ENCODE measurements around the gene PPP1R37.
"Not testable (repeated sequence)": the region's sequence is repeated elsewhere in the genome, so short reads cannot be mapped to it uniquely, and the experiment has no call there.

PPP1R37 gene

DNA sequence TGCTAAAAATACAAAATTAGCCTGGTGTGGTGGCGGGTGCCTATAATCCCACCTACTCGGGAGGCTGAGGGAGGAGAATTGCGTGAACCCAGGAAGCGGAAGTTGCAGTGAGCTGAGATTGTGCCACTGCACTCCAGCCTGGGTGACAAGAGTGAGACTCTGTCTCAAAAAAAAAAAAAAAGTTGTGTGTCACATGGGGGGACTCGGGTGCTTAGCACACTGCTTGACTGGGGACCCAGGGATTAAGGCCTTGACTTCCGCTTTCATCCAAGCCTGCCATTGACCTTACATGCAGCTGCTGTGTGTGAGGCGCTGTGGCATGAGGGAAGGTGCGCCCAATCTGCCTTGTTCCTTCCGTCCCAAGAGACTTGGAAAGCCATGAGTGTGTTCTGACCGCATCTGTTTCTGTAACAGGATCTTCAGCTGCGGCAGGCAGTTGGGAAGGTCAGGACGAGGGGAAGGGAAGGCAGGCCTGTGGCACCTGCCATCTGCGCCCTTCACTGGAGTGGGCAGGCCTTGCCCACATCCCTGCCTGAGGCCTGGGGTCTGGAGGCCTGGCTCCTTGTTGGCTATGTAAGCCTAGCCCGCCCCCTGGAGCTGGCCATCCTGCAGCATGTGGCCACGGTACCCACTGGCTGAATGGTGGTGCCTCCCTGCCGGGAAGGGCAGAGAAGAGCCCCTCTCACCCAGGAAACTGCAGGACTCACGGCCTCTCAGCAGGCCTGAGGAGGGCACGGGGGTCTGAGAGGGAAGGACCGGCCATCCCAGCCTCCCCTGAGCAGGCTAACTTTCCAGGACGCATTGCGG, 23.0 kb downstream of the PPP1R37 start:
- no peak overlapping the region for H3K4ac ChIP-seq (ENCODE audit: low read depth, low read length)
- H3K79me2 ChIP-seq (ENCODE audit: control insufficient read depth, insufficient read depth, low read length) = peaks cover 28% of the 10 kb centered on the region
- no peak overlapping the region for H2BK15ac ChIP-seq (replicated peaks; ENCODE audit: low read depth)
- H3K79me1 ChIP-seq (ENCODE audit: low read length) = peaks cover 38% of the 10 kb centered on the region
- H3K27ac ChIP-seq (ENCODE audit: low read depth, low read length) = no peak overlapping the region
- no peaks in the 10 kb centered on the region for H3K36me3 ChIP-seq (ENCODE audit: control insufficient read depth, insufficient read depth, low read length)
- H3K4me2 ChIP-seq (ENCODE audit: low read length) = no peak overlapping the region
- no peak overlapping the region for H2BK5ac ChIP-seq (ENCODE audit: low read length)
- H4K8ac ChIP-seq (ENCODE audit: low read depth, low read length) = no peak overlapping the region
- no peaks in the 10 kb centered on the region for H3K4me1 ChIP-seq (ENCODE audit: control insufficient read depth, low read depth, low read length)
- H4K5ac ChIP-seq (ENCODE audit: low read length) = no peak overlapping the region
- no CpG with 5 or more reads among the region's 21 CpGs for WGBS (ENCODE audit: extremely low coverage, insufficient coverage, low lambda C conversion rate)
- no peak overlapping the region for H2AK5ac ChIP-seq (ENCODE audit: low read length)
- no peak overlapping the region for H3K9ac ChIP-seq (ENCODE audit: low read length)
- no peak overlapping the region for H2BK120ac ChIP-seq (ENCODE audit: low read depth, low read length)
- no peak overlapping the region for H3K56ac ChIP-seq (ENCODE audit: low read length)
- no peak overlapping the region for H3K18ac ChIP-seq (ENCODE audit: low read length)
- DNase-seq = no peak
- H3K27me3 ChIP-seq (ENCODE audit: insufficient read depth, low read length, poor library complexity) = no peaks in the 10 kb centered on the region
- H3K23ac ChIP-seq (ENCODE audit: low read length) = no peak overlapping the region
- no peak overlapping the region for H3K4me3 ChIP-seq (ENCODE audit: low read length)

DNA sequence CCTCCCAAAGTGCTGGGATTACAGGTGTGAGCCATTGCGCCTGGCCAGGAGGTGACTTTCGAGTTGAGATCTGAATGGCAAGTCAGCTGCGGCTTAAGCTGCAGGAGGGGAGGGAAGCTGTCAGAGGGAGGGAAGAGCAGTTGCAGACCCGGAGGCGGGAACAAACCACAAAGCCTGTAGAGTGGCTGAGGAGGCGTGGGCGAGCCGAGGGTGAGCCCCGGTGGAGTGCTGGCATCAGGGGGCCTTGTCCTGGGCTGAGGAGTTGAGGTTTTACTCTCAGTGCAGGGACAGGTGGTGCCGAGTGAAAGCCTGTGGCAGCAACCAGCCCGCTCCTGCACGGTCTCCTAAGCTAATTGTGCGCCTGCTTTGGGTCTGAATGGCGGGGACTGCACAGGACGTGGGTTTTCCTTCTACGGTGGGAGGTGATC, 24.2 kb downstream of the PPP1R37 start:
- DNase-seq = no peak
- H3K56ac ChIP-seq (ENCODE audit: low read length) = no peak overlapping the region

DNA sequence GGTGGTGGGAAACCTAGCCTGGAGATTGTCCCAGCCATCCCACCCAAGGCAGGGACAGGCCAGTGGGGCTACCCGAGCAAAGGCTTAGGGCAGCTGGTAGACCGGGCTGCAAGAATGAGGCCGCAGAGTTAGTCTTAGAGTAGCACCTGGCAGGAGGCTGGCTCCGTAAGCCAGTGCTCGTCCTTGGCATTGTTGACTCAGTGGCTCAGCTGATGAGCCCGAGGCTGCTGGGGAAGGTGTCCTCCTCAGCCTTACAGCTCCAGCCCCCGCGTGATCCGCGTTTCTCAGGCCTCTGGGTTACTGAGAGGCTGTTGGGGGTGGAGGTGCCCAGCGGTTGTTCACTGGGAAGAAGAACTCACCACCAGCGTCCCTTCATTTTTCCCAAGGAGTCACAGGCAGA, 24.7 kb downstream of the PPP1R37 start:
- H3K18ac ChIP-seq (ENCODE audit: low read length) = no peak overlapping the region
- no peak for DNase-seq
- no peak overlapping the region for H3K23ac ChIP-seq (ENCODE audit: low read length)
- no peak overlapping the region for H2BK5ac ChIP-seq (ENCODE audit: low read length)
- H4K5ac ChIP-seq (ENCODE audit: low read length) = no peak overlapping the region
- WGBS (ENCODE audit: extremely low coverage, insufficient coverage, low lambda C conversion rate) = no CpG with 5 or more reads among the region's 12 CpGs
- no peaks in the 10 kb centered on the region for H3K27me3 ChIP-seq (ENCODE audit: insufficient read depth, low read length, poor library complexity)
- no peaks in the 10 kb centered on the region for H3K36me3 ChIP-seq (ENCODE audit: control insufficient read depth, insufficient read depth, low read length)
- no peaks in the 10 kb centered on the region for H3K4me1 ChIP-seq (ENCODE audit: control insufficient read depth, low read depth, low read length)
- H4K8ac ChIP-seq (ENCODE audit: low read depth, low read length) = no peak overlapping the region
- no peak overlapping the region for H2AK5ac ChIP-seq (ENCODE audit: low read length)
- H3K56ac ChIP-seq (ENCODE audit: low read length) = no peak overlapping the region
- H3K4me3 ChIP-seq (ENCODE audit: low read length) = no peak overlapping the region
- H3K4ac ChIP-seq (ENCODE audit: low read depth, low read length) = no peak overlapping the region
- peaks cover 28% of the 10 kb centered on the region for H3K79me2 ChIP-seq (ENCODE audit: control insufficient read depth, insufficient read depth, low read length)
- no peak overlapping the region for H3K9ac ChIP-seq (ENCODE audit: low read length)
- H3K27ac ChIP-seq (ENCODE audit: low read depth, low read length) = no peak overlapping the region
- peaks cover 36% of the 10 kb centered on the region for H3K79me1 ChIP-seq (ENCODE audit: low read length)
- H2BK15ac ChIP-seq (replicated peaks; ENCODE audit: low read depth) = no peak overlapping the region
- no peak overlapping the region for H2BK120ac ChIP-seq (ENCODE audit: low read depth, low read length)
- no peak overlapping the region for H3K4me2 ChIP-seq (ENCODE audit: low read length)

More for the DNA sequence above, 24.2 kb downstream of the PPP1R37 start:
- no peak overlapping the region for H3K9ac ChIP-seq (ENCODE audit: low read length)
- H4K5ac ChIP-seq (ENCODE audit: low read length) = no peak overlapping the region
- peaks cover 36% of the 10 kb centered on the region for H3K79me1 ChIP-seq (ENCODE audit: low read length)
- H3K23ac ChIP-seq (ENCODE audit: low read length) = no peak overlapping the region
- no peak overlapping the region for H2BK5ac ChIP-seq (ENCODE audit: low read length)
- no peak overlapping the region for H2BK15ac ChIP-seq (replicated peaks; ENCODE audit: low read depth)
- H4K8ac ChIP-seq (ENCODE audit: low read depth, low read length) = no peak overlapping the region
- no peak overlapping the region for H3K27ac ChIP-seq (ENCODE audit: low read depth, low read length)
- no peak overlapping the region for H2BK120ac ChIP-seq (ENCODE audit: low read depth, low read length)
- H3K36me3 ChIP-seq (ENCODE audit: control insufficient read depth, insufficient read depth, low read length) = no peaks in the 10 kb centered on the region
- no peaks in the 10 kb centered on the region for H3K4me1 ChIP-seq (ENCODE audit: control insufficient read depth, low read depth, low read length)
- H2AK5ac ChIP-seq (ENCODE audit: low read length) = no peak overlapping the region
- H3K79me2 ChIP-seq (ENCODE audit: control insufficient read depth, insufficient read depth, low read length) = peaks cover 30% of the 10 kb centered on the region
- no peaks in the 10 kb centered on the region for H3K27me3 ChIP-seq (ENCODE audit: insufficient read depth, low read length, poor library complexity)
- no peak overlapping the region for H3K4ac ChIP-seq (ENCODE audit: low read depth, low read length)
- H3K18ac ChIP-seq (ENCODE audit: low read length) = no peak overlapping the region
- no peak overlapping the region for H3K4me3 ChIP-seq (ENCODE audit: low read length)
- no peak overlapping the region for H3K4me2 ChIP-seq (ENCODE audit: low read length)
- no CpG with 5 or more reads among the region's 16 CpGs for WGBS (ENCODE audit: extremely low coverage, insufficient coverage, low lambda C conversion rate)

DNA sequence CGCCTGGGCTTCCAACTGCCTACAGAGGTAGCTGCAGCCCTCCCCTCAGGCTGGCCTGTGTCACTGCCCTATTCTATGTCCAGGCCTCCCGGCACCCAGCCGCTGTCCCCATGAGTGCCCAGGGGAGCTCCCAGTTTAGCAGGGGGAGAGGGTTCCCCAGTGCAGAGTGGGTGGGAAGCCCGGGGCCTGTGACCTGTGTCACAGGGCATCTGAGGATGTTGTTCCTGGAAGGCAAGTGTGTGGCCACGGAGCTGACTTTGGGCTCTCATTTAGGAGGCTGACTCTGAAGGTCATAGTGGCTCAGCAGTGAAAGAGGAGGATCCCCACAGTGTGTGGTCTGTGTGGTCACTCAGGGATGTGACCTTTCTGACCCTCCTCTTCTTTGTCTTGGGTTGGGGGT, 25.1 kb downstream of the PPP1R37 start:
- H3K9ac ChIP-seq (ENCODE audit: low read length) = no peak overlapping the region
- H3K4ac ChIP-seq (ENCODE audit: low read depth, low read length) = no peak overlapping the region
- DNase-seq = no peak
- H3K27me3 ChIP-seq (ENCODE audit: insufficient read depth, low read length, poor library complexity) = no peaks in the 10 kb centered on the region
- no peak overlapping the region for H3K4me3 ChIP-seq (ENCODE audit: low read length)
- no peak overlapping the region for H3K18ac ChIP-seq (ENCODE audit: low read length)
- no peak overlapping the region for H2BK5ac ChIP-seq (ENCODE audit: low read length)
- no CpG with 5 or more reads among the region's 5 CpGs for WGBS (ENCODE audit: extremely low coverage, insufficient coverage, low lambda C conversion rate)
- H3K79me1 ChIP-seq (ENCODE audit: low read length) = peaks cover 33% of the 10 kb centered on the region
- H3K56ac ChIP-seq (ENCODE audit: low read length) = no peak overlapping the region
- no peak overlapping the region for H3K27ac ChIP-seq (ENCODE audit: low read depth, low read length)
- H3K4me2 ChIP-seq (ENCODE audit: low read length) = no peak overlapping the region
- H4K8ac ChIP-seq (ENCODE audit: low read depth, low read length) = no peak overlapping the region
- no peak overlapping the region for H3K23ac ChIP-seq (ENCODE audit: low read length)
- no peaks in the 10 kb centered on the region for H3K36me3 ChIP-seq (ENCODE audit: control insufficient read depth, insufficient read depth, low read length)
- H3K4me1 ChIP-seq (ENCODE audit: control insufficient read depth, low read depth, low read length) = no peaks in the 10 kb centered on the region
- no peak overlapping the region for H2BK15ac ChIP-seq (replicated peaks; ENCODE audit: low read depth)
- peaks cover 24% of the 10 kb centered on the region for H3K79me2 ChIP-seq (ENCODE audit: control insufficient read depth, insufficient read depth, low read length)
- H2BK120ac ChIP-seq (ENCODE audit: low read depth, low read length) = no peak overlapping the region
- H2AK5ac ChIP-seq (ENCODE audit: low read length) = no peak overlapping the region
- no peak overlapping the region for H4K5ac ChIP-seq (ENCODE audit: low read length)

DNA sequence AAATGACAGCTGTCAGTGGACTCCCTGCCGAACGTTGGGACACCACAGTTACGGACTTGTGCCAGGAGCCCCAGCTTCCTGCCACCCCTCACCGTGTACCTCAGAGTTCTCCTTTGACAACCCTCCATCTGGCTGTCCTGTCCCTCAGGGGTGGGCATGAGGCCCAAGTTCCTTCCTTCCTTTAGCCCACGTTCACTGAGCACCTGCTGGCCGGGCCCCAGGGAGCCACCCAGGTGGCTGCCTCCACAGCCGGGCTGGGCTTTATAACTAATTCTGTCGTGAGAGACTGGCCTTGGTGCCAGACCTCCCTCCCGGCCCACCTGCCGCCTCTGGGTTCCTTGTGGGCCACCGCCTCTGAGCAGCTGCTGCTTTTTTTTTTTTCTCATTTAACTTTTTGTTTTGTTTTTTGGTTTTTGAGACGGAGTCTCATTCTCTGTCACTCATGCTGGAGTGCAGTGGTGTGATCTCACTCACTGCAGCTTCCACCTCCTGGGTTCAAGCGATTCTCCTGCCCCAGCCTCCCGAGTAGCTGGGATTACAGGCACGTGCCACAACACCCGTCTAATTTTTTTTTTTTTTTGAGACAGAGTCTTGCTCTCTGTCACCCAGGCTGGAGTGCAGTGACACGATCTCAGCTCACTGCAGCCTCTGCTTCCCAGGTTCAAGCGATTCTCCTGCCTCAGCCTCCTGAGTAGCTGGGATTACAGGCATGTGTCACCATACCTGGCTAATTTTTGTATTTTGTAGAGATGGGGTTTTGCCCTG, 25.8 kb downstream of the PPP1R37 start:
- H3K27me3 ChIP-seq (ENCODE audit: insufficient read depth, low read length, poor library complexity); H2BK15ac ChIP-seq (replicated peaks; ENCODE audit: low read depth); H3K4me3 ChIP-seq (ENCODE audit: low read length); H4K5ac ChIP-seq (ENCODE audit: low read length); H3K18ac ChIP-seq (ENCODE audit: low read length); H3K27ac ChIP-seq (ENCODE audit: low read depth, low read length); H2AK5ac ChIP-seq (ENCODE audit: low read length); H3K4ac ChIP-seq (ENCODE audit: low read depth, low read length); H3K9ac ChIP-seq (ENCODE audit: low read length); H3K4me1 ChIP-seq (ENCODE audit: control insufficient read depth, low read depth, low read length); H4K8ac ChIP-seq (ENCODE audit: low read depth, low read length); H3K36me3 ChIP-seq (ENCODE audit: control insufficient read depth, insufficient read depth, low read length); H3K23ac ChIP-seq (ENCODE audit: low read length); H2BK5ac ChIP-seq (ENCODE audit: low read length); DNase-seq; H3K56ac ChIP-seq (ENCODE audit: low read length); H2BK120ac ChIP-seq (ENCODE audit: low read depth, low read length); H3K4me2 ChIP-seq (ENCODE audit: low read length): not testable (repeated sequence)
- WGBS (ENCODE audit: extremely low coverage, insufficient coverage, low lambda C conversion rate) = no CpG with 5 or more reads among the region's 18 CpGs
- Histone ChIP-seq H3K79me2 (ENCODE audit: control insufficient read depth, insufficient read depth, low read length) (peaks cover 23% of the 10 kb centered on the region), H3K79me1 (ENCODE audit: low read length) (peaks cover 32% of the 10 kb centered on the region)
